Lower leg skin (tissue), 4 donors: ENCODE results near the gene TMEM123. TPM values are rescaled to one million over a fixed set of nuclear protein-coding genes. Genes with fewer than 3 reads are reported as not detected.
"Not testable (repeated sequence)": the region's sequence is repeated elsewhere in the genome, so short reads cannot be mapped to it uniquely, and the experiment has no call there.

Experiments used
- DNase-seq, 2 donors: peaks; one replicate each; pipeline ENCODE4 v3.0.0-alpha.2; 2019; ENCODE audit warnings: low spot score in 2 of 2
- H3K4me3 ChIP-seq: fragments of 200-600 bp; sonication (generic); 2 replicates; pipeline ENCODE4 v1.5.1; 2017; ENCODE audit warnings: mild to moderate bottlenecking, low read depth; ENCODE audit not compliant: poor library complexity, severe bottlenecking
- POLR2A ChIP-seq, 2 donors: fragments of 450-650 bp; IDR thresholded peaks; one replicate each; pipeline ENCODE4 v1.6.1; 2016 to 2017; ENCODE audit warnings: antibody characterized with exemption in 2 of 2, mild to moderate bottlenecking in 1 of 2, moderate library complexity in 1 of 2
- WGBS, 2 donors: methylation state at CpG; one replicate each; pipeline ENCODE4 v1.1.5; 2018; 5-methylcytosine and 5-hydroxymethylcytosine counted together
- intact Hi-C: fragments of 100-400 bp; cut with DNase I; formaldehyde crosslinking; loops from one replicate; pipeline ENCODE4 v1.15.0; 2023; ENCODE audit warnings: low total_unique reads
- total RNA-seq, 4 donors: library from RNA; depleted of rRNA; stranded (reverse); fragments of >200 nt; gene quantifications; one replicate each; pipeline ENCODE4 v1.1.0, GENCODE V29; 2016
- TF ChIP-seq, protein P1 (sequence below), 3 donors: fragments of 450-650 bp; IDR thresholded peaks; one replicate each; pipeline ENCODE4 v1.5.1; 2016; ENCODE audit warnings: antibody characterized with exemption in 3 of 3, mild to moderate bottlenecking in 3 of 3, moderate library complexity in 2 of 3

Gene TMEM123
- total RNA-seq, 4 donors from 2014 or later: 158 to 250 (median 206) TPM

DNA sequence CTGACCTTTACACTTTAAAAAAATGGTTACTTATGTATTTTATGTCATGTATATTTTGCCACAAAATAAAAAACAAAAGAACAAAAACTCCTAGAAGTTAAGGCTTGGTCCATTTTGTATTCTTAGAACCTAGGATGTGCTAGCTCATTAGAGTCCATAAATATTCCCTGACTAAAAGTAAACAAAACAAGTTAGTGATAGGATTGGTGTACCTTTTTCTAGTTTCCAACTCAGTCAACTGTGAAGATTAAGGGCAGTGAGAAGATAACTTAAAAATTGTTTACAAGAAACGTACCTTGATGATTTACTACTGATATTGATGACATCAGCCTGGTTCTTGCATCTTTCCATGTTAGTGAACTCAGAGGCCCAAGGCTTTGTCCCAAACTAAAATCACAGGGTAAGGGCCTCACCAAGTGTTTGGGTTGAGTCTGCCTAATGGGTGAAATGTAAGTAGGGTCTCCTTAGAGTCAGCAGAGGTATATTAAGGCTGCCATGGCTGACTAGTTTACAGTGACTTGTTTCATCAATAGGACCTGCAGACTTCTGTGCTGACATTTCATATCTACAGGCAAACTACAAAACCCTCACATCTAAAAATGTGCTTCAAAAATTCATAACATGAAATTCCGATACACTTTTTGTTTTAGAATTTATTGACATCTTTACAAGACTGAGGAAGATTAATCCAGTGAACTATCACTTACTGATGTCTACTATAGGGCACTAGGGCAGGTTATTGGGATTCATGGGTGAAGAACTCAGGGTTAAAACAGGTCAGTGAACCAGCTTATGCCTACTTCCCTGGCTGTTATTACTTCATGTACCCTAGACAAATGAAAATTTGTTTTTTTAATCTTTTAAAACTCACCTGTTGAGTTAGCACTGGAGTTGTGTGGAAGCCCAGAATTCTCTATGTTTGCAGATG is 4.4 kb downstream of the TMEM123 start:
- DNase-seq: no peak
- intact Hi-C loops: no loop called here
- TF ChIP-seq, protein P1, sequence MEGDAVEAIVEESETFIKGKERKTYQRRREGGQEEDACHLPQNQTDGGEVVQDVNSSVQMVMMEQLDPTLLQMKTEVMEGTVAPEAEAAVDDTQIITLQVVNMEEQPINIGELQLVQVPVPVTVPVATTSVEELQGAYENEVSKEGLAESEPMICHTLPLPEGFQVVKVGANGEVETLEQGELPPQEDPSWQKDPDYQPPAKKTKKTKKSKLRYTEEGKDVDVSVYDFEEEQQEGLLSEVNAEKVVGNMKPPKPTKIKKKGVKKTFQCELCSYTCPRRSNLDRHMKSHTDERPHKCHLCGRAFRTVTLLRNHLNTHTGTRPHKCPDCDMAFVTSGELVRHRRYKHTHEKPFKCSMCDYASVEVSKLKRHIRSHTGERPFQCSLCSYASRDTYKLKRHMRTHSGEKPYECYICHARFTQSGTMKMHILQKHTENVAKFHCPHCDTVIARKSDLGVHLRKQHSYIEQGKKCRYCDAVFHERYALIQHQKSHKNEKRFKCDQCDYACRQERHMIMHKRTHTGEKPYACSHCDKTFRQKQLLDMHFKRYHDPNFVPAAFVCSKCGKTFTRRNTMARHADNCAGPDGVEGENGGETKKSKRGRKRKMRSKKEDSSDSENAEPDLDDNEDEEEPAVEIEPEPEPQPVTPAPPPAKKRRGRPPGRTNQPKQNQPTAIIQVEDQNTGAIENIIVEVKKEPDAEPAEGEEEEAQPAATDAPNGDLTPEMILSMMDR (IDR thresholded peaks at IDR 0.05): no peak
- no peak for TF ChIP-seq POLR2A (IDR thresholded peaks at IDR 0.05)
- WGBS, 2 donors: 84 to 85% methylated on average over 2 of the region's 2 CpGs
- no peak overlapping the region for H3K4me3 ChIP-seq

DNA sequence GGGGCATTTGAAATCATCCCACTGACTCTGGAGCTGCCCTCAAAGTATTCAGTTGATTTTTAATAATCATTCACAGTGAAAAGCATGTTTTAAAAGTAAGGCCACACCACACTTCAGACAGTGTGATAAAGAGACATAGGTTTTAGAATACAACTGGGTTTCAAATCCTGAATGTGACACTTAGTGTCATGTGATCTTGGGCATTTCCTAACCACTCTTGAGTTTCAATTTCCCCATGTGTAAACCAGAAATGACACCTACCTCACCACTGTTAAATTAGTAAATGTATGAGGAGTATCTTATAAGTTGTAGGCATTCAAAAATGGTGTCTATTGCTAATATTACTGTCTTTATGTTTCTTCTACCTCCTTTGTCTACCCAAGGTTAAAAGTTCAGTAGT is 5.4 kb downstream of the TMEM123 start:
- no peak for DNase-seq
- TF ChIP-seq, protein P1 (IDR thresholded peaks at IDR 0.05): no peak
- no peak for TF ChIP-seq POLR2A (IDR thresholded peaks at IDR 0.05)
- H3K4me3 ChIP-seq: no peak overlapping the region
- intact Hi-C loops: no loop called here

DNA sequence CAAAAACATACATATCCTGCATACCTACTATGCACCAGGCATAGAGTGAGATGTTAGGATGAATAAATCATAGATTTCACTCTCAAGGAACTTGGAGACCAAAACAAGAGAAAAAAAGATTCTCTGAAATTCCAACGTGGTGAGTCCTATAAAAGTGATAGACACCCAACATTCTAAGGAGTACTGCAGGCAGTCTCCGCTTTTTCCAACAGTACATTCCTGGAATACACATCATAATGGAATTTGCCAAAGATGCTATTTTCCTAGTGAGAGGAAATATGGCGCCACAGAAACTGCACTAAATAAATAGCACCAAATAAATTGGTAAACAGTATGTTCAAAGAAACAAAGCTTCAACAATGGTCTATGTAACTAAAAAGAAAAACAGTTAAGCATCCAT is 6.0 kb downstream of the TMEM123 start:
- no peak for DNase-seq
- 55 to 68% methylated on average over 3 of the region's 3 CpGs for WGBS, 2 donors
- TF ChIP-seq, protein P1 (IDR thresholded peaks at IDR 0.05): no peak
- no peak for TF ChIP-seq POLR2A (IDR thresholded peaks at IDR 0.05)
- intact Hi-C loops: no loop called here
- H3K4me3 ChIP-seq: no peak overlapping the region

DNA sequence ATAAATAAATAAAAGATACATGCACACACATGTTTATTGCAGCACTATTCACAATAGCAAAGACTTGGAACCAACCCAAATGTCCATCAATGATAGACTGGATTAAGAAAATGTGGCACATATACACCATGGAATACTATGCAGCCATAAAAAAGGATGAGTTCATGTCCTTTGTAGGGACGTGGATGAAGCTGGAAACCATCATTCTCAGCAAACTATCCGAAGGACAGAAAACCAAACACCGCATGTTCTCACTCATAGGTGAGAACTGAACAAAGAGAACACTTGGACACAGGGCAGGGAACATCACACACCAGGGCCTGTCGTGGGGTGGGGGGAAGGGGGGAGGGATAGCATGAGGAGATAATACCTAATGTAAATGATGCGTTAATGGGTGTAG is 7.9 kb downstream of the TMEM123 start:
- intact Hi-C loops, DNase-seq, H3K4me3 ChIP-seq: not testable (repeated sequence)
- WGBS, 2 donors: 95 to 96% methylated on average over 5 of the region's 5 CpGs

DNA sequence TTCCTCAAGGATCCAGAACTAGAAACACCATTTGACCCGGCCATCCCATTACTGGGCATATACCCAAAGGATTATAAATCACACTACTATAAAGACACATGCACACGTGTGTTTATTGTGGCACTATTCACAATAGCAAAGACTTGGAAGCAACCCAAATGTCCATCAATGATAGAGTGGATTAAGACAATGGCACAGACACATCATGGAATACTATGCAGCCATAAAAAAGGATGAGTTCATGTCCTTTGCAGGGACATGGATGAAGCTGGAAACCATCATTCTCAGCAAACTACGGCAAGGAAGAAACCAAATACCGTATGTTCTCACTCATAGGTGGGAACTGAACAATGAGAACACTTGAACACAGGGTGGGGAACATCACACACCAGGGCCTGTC is 8.4 kb downstream of the TMEM123 start:
- H3K4me3 ChIP-seq, DNase-seq, intact Hi-C loops: not testable (repeated sequence)
- WGBS, 2 donors: 82 to 94% methylated on average over 4 of the region's 4 CpGs

DNA sequence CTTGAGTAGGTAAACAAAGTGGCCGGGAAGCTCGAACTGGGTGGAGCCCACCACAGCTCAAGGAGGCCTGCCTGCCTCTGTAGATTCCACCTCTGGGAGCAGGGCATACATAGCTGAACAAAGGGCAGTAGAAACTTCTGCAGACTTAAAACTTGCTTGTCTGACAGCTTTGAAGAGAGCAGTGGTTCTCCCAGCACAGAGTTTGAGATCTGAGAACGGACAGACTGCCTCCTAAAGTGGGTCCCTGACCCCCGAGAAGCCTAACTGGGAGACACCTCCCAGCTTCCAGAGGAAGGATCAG is 13.6 kb downstream of the TMEM123 start:
- DNase-seq, H3K4me3 ChIP-seq, intact Hi-C loops: not testable (repeated sequence)
- WGBS, 2 donors: 66 to 71% methylated on average over 4 of the region's 4 CpGs

DNA sequence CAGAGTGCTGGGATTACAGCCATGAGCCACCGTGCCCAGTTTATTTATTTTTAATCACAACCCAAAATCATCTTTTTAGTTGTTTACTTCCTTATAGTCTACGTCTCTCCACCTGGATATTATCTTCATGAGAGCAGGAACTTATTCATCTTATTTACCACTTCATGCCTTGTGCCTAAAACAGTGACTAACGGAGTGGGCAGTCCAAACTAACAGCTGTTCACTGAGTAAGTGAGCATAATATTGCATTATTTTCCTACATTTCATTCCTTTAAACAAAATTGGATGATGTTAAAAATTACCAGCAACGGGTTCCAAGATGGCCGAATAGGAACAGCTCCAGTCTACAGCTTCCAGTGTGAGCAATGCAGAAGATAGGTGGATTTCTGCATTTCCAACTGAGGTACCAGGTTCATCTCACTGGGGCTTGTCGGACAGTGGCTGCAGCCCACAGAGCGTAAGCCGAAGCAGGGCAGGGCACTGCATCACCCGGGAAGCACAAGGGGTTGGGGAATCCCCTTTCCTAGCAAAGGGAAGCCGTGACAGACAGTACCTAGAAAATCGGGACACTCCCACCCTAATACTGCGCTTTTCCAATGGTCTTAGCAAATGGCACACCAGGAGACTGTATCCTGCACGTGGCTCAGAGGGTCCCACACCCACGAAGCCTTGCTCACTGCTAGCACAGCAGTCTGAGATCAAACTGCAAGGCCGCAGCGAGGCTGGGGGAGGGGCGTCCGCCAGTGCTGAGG is 14.1 kb downstream of the TMEM123 start:
- no peak overlapping the region for H3K4me3 ChIP-seq
- DNase-seq: no peak
- WGBS, 2 donors: 93 to 94% methylated on average over 18 of the region's 18 CpGs
- intact Hi-C loops: no loop called here
- TF ChIP-seq, protein P1 (IDR thresholded peaks at IDR 0.05): no peak
- TF ChIP-seq POLR2A (IDR thresholded peaks at IDR 0.05): no peak
